Muscle of leg (tissue), 11 donors: ENCODE measurements around the gene ZNF558. TPM values are rescaled to one million over a fixed set of nuclear protein-coding genes. Genes with fewer than 3 reads are reported as not detected.

Experiments used
- DNase-seq: peaks from one replicate; pipeline ENCODE4 v3.0.0; 2013
- H3K27ac ChIP-seq: one replicate; pipeline ENCODE4 v1.5.1; 2013; ENCODE audit warnings: mild to moderate bottlenecking, low read length, control low read depth
- H3K27me3 ChIP-seq: one replicate; pipeline ENCODE4 v1.6.1; 2013; ENCODE audit warnings: low read length; ENCODE audit not compliant: control insufficient read depth, insufficient read depth
- H3K36me3 ChIP-seq: one replicate; pipeline ENCODE4 v1.6.1; 2013; ENCODE audit warnings: low read length; ENCODE audit not compliant: control insufficient read depth, insufficient read depth
- H3K4me1 ChIP-seq: one replicate; pipeline ENCODE4 v1.6.1; 2013; ENCODE audit warnings: low read length; ENCODE audit not compliant: control insufficient read depth, insufficient read depth
- H3K4me3 ChIP-seq: one replicate; pipeline ENCODE4 v1.5.1; 2013; ENCODE audit warnings: low read length, control low read depth
- H3K9me3 ChIP-seq: replicated peaks from 2 replicates; pipeline ENCODE4 v1.6.1; 2013; ENCODE audit warnings: low read depth, low read length; ENCODE audit not compliant: control insufficient read depth
- WGBS: methylation state at CpG from one replicate; pipeline ENCODE4 v1.1.5; 2013; ENCODE audit warnings: missing lambda C conversion rate; ENCODE audit not compliant: insufficient coverage; 5-methylcytosine and 5-hydroxymethylcytosine counted together
- polyA plus RNA-seq, 8 donors: library from polyadenylated mRNA; unstranded; fragments of 120-200 nt; gene quantifications; one replicate each; pipeline versions ENCODE4 v1.2.1 to v1.2.3, GENCODE V29; 2013; ENCODE audit warnings: inconsistent platforms in 1 of 8, low replicate concordance in 1 of 8; ENCODE audit not compliant: insufficient read length in 8 of 8, insufficient read depth in 1 of 8
- total RNA-seq: library from RNA; stranded (reverse); fragments of 120-200 nt; gene quantifications from one replicate; pipeline ENCODE4 v1.2.4, GENCODE V29; 2013

ZNF558 gene
- total and polyA plus RNA-seq, 9 donors: 16.1 to 25.8 (median 20.8) TPM

DNA sequence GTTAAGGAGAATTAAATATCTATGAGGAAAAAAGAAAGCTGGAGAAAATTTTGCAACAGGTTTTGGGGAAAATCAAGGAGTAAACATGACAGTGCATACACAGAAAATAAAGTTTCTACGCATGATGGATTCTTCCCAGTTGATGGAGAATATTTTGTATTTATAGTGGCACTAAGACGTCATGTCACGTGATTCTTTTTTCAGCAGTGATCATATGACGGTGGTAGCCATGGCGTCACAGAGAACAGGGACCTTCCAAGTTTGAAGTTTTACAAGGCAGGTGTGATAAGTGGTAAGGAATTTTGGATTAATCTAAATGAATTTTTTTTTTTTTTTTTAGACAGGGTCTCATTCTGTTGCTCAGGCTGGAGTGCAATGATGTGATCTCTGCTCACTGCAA is 8.6 kb upstream of the ZNF558 start:
- no peaks in the 10 kb centered on the region for H3K27me3 ChIP-seq
- H3K4me3 ChIP-seq: no peak overlapping the region
- no peaks in the 10 kb centered on the region for H3K9me3 ChIP-seq
- no peak for DNase-seq
- H3K27ac ChIP-seq: no peak overlapping the region
- no peaks in the 10 kb centered on the region for H3K4me1 ChIP-seq
- H3K36me3 ChIP-seq: no peaks in the 10 kb centered on the region
- 86% methylated on average over 3 of the region's 5 CpGs for WGBS

DNA sequence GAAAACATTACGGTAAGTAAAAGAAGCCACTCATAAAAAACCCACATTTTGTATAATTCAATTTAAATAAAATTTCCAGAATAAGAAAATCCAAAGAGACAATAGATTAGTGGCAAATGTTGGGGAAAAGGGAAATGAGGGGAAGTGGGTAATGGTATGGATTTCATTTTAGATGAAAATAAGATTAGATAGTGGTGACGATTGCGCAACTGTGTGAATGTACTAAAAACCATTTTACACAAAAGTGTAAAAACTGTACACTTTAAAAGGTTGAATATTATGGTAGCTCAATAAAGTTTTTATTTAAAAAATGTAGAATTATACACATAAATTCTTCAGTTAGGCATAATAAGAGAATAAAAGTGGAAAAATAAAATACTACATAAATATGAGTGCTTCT is 3.8 kb upstream of the ZNF558 start:
- H3K27me3 ChIP-seq: no peaks in the 10 kb centered on the region
- H3K4me3 ChIP-seq: no peak overlapping the region
- DNase-seq: no peak
- H3K36me3 ChIP-seq: no peaks in the 10 kb centered on the region
- WGBS: no CpG with 5 or more reads among the region's 3 CpGs
- peaks cover 7% of the 10 kb centered on the region for H3K4me1 ChIP-seq
- no peak overlapping the region for H3K27ac ChIP-seq
- H3K9me3 ChIP-seq: no peaks in the 10 kb centered on the region

DNA sequence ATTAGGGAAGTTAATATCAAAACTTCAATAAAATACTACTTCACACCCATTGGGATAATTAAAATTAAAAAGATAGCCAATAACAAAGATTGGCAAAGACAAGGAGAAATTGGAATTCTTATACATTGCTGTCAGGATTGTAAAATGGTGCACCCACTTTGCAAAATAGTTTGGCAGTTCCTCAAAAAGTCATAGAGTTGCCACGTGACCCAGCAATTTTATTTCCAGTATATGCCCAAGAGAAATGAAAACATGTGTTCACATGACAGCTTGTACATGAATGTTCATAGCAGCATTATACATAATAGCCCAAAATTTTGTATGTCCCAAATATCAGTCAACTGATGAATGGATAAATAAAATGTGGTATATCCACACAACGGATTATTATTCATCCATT is 3.3 kb upstream of the ZNF558 start:
- Histone ChIP-seq H3K4me3 (no peak overlapping the region), H3K9me3 (no peaks in the 10 kb centered on the region), H3K36me3 (no peaks in the 10 kb centered on the region), H3K27ac (no peak overlapping the region), H3K4me1 (peaks cover 7% of the 10 kb centered on the region), H3K27me3 (no peaks in the 10 kb centered on the region)
- DNase-seq: no peak
- 50% methylated on average over 1 of the region's 2 CpGs for WGBS

DNA sequence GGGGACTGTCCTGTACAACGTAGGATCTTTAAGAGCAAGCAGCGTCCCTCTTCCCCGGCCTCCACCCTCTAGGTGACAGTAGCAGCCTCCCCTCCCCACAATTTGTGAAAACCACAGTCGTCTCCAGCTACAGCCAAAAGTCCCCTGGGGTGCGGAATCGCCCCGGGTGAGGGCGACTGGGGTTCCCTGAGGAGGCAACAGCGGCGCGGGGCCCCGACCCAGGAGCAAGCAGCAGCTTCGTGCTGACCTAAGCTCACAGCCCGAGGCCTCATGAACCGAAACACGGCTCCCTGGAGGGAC is 322 bp downstream of the ZNF558 start:
- peak overlapping the region; percentile 80 for H3K4me3 ChIP-seq
- H3K36me3 ChIP-seq: peaks cover 27% of the 10 kb centered on the region
- WGBS: 0% methylated on average over 16 of the region's 16 CpGs
- no peaks in the 10 kb centered on the region for H3K27me3 ChIP-seq
- H3K27ac ChIP-seq: peak overlapping the region; percentile 92
- H3K9me3 ChIP-seq: no peaks in the 10 kb centered on the region
- no peak for DNase-seq
- peaks cover 7% of the 10 kb centered on the region for H3K4me1 ChIP-seq

DNA sequence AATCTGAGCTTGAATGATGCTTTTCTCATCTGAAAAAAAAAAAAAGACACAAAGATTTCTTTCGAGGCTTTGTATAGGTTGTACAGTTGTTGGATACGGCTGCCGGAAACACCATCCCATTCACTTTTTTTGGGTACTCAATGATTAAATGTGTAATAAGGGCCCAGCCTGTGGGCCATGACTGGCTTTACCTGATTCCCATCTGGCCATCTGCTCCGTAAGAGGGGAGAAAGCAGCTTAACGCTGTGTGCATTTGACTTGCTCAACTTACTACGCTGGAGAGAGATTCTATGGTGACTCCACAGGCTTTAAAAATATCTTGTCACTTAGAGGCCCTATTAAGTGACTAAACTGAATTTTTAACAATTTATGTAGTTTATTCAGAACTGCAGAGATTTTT is 731 bp downstream of the ZNF558 start:
- H3K4me3 ChIP-seq: peak overlapping the region; percentile 80
- no peaks in the 10 kb centered on the region for H3K9me3 ChIP-seq
- DNase-seq: no peak
- H3K27me3 ChIP-seq: no peaks in the 10 kb centered on the region
- peaks cover 7% of the 10 kb centered on the region for H3K4me1 ChIP-seq
- 14% methylated on average over 1 of the region's 6 CpGs for WGBS
- H3K27ac ChIP-seq: peak overlapping the region; percentile 92
- H3K36me3 ChIP-seq: peaks cover 30% of the 10 kb centered on the region

DNA sequence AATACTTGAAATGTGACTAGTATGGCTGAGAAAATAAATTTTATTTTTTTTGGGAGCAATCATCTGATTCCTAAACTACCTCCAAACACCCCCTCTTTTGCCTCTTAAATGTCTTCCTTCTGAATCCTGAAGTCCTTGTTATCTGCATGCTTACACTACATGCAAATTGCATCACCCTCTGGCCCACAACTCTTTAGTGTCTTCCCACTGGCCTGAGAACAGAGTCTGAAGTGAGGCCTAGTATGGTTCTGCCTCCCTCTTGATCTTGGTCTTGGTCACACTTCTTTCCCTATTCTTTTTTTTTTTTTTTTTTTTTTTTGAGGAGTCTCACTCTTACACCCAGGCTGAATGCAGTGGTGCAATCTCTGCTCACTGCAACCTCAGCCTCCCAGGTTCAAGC is 4.8 kb downstream of the ZNF558 start:
- Histone ChIP-seq H3K4me1 (peaks cover 7% of the 10 kb centered on the region), H3K4me3 (no peak overlapping the region), H3K27ac (no peak overlapping the region), H3K9me3 (peaks cover 3% of the 10 kb centered on the region), H3K36me3 (peaks cover 68% of the 10 kb centered on the region), H3K27me3 (no peaks in the 10 kb centered on the region)
- no peak for DNase-seq

DNA sequence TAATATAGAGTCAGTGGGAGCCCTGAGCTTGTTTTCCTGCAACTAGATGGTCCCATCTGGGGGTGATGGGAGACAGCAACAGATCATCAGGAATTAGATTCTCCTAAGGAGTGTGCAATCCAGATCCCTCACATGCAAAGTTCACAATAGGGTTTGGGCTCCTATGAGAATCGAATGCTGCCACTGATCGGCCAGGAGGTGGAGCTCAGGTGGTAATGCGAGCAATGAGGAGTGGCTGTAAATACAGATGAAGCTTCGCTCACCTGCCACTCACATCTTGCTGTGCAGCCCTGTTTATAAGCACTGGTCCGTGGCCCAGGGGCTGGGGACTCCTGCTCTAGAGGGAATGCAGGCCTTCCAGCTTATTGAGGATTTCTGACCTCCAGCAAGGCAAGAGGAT is 5.7 kb downstream of the ZNF558 start:
- H3K27ac ChIP-seq: no peak overlapping the region
- 90% methylated on average over 4 of the region's 5 CpGs for WGBS
- H3K36me3 ChIP-seq: peaks cover 77% of the 10 kb centered on the region
- no peak for DNase-seq
- H3K4me3 ChIP-seq: no peak overlapping the region
- H3K4me1 ChIP-seq: peaks cover 4% of the 10 kb centered on the region
- H3K9me3 ChIP-seq: peaks cover 4% of the 10 kb centered on the region
- no peaks in the 10 kb centered on the region for H3K27me3 ChIP-seq

DNA sequence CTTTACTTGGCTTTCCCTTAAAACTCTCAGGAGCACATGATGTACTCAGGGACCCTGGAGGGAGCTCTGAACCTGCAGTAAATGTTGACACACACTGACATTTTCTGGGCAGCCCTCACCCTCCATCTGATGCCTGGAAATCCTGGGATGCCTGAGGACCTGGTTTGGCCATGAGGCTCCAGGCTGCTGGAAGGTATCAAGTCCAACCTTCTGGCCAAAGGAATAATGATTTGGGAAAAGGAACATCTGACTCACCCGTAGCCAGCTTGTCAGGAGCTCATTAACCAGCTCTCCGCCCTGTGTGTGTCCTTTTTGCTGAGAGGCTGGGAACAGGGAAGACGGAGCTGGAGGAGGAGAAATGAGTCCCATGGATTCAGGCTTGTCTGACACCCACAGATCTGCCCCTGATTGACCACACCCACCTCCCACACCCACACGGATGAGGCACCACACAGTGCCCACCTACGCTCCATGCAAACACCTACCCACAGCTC is 10.3 kb downstream of the ZNF558 start:
- no peak overlapping the region for H3K27ac ChIP-seq
- no peaks in the 10 kb centered on the region for H3K4me1 ChIP-seq
- no peak overlapping the region for H3K4me3 ChIP-seq
- H3K36me3 ChIP-seq: peaks cover 76% of the 10 kb centered on the region
- peaks cover 29% of the 10 kb centered on the region for H3K9me3 ChIP-seq
- no peaks in the 10 kb centered on the region for H3K27me3 ChIP-seq
- WGBS: 86% methylated on average over 2 of the region's 5 CpGs
- DNase-seq: no peak

DNA sequence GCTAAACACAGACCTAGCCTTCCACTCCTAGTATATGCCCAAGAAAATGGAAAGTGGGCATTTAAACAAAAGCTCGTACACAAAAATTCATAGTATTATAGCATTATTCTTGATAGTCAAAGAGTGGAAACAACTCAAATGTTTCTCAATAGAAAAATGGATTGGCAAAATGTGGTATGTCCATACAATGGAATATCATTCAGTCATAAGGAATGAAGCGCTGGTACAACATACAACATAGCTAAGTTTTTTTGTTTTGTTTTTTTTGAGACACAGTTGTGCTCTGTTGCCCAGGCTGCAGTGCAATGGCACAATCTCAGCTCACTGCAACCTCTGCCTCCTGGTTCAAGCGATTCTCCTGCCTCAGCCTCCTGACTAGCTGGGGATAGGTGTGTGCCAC is 11.9 kb downstream of the ZNF558 start:
- Histone ChIP-seq H3K4me1 (no peaks in the 10 kb centered on the region), H3K4me3 (no peak overlapping the region), H3K36me3 (peaks cover 76% of the 10 kb centered on the region), H3K9me3 (peaks cover 40% of the 10 kb centered on the region), H3K27ac (no peak overlapping the region), H3K27me3 (no peaks in the 10 kb centered on the region)
- WGBS: no CpG with 5 or more reads among the region's 3 CpGs
- DNase-seq: no peak

DNA sequence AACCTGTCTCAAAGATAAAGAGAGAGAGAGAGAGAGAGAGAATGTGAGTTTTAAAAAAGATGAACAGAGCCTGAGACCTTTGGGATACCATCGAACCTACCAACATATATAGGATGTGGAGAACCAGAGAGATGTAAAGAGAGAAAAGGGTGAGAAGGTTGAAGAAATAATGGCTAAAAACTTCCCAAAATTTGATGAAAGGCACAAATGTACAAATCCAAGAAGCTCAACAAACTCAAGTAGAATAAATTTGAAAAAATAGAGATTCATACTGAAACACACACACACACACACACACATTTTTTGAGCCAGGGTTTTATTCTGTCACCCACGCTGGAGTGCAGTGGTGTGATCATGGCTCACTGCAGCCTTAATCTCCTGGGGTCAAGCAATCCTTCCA is 16.3 kb downstream of the ZNF558 start:
- DNase-seq: no peak
- H3K9me3 ChIP-seq: peaks cover 71% of the 10 kb centered on the region
- H3K4me1 ChIP-seq: no peaks in the 10 kb centered on the region
- no peak overlapping the region for H3K27ac ChIP-seq
- WGBS: 100% methylated on average over 1 of the region's 2 CpGs
- no peak overlapping the region for H3K4me3 ChIP-seq
- H3K36me3 ChIP-seq: peaks cover 66% of the 10 kb centered on the region
- H3K27me3 ChIP-seq: no peaks in the 10 kb centered on the region

DNA sequence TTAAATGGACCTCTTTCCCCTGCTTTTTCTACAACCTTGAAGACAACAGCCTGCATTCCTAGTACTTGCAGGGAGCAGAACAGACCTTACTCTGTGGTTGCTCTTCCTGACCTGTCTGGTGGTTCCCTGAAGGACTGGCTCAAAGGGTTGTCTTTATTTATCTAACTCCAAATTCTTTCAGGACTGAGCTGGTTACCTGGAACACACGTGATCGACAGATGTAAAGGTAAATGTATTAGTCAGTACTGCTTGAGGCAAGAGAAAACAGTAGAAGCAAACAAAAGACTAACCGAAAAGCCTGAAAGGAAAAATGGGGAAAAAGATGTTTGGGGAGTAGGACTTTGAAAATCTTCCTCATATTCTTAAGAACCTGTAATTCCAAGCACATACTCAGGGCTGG is 17.9 kb downstream of the ZNF558 start:
- Histone ChIP-seq H3K36me3 (peaks cover 59% of the 10 kb centered on the region), H3K4me1 (no peaks in the 10 kb centered on the region), H3K9me3 (peaks cover 76% of the 10 kb centered on the region), H3K27me3 (no peaks in the 10 kb centered on the region), H3K27ac (no peak overlapping the region), H3K4me3 (no peak overlapping the region)
- no peak for DNase-seq
- WGBS: no CpG with 5 or more reads among the region's 3 CpGs
